Measurements from ENCODE around the gene AIMP1. TPM values are rescaled to one million over a fixed set of nuclear protein-coding genes. Genes with fewer than 3 reads are reported as not detected.
"Not testable (repeated sequence)": the region's sequence is repeated elsewhere in the genome, so short reads cannot be mapped to it uniquely, and the experiment has no call there.

AIMP1 gene
- total RNA-seq, 1 donor from 2014 or later, result 42.9 TPM

GRCh38 chr4:106305435-106306055 lies 10.8 kb upstream of the AIMP1 start:
- no peak for DNase-seq (ENCODE audit: low spot score)
- ATAC-seq, result no peak
- intact Hi-C loops (cut with DNase I), result no loop called here

GRCh38 chr4:106306561-106306960 lies 9.8 kb upstream of the AIMP1 start:
- intact Hi-C loops (cut with DNase I), result no loop called here
- ATAC-seq (no peak), DNase-seq (ENCODE audit: low spot score) (no peak)

- intact Hi-C loops (cut with DNase I), result no loop called here
- DNase-seq (ENCODE audit: low spot score) (no peak), ATAC-seq (no peak)
Measured at GRCh38 chr4:106312377-106312776, 4.0 kb upstream of the AIMP1 start.

- ATAC-seq (no peak), DNase-seq (ENCODE audit: low spot score) (no peak)
- intact Hi-C loops (cut with DNase I), result no loop called here
Measured at GRCh38 chr4:106312997-106313522, 3.3 kb upstream of the AIMP1 start.

GRCh38 chr4:106314960-106315359 lies 1.4 kb upstream of the AIMP1 start:
- no peak for ATAC-seq
- intact Hi-C loops (cut with DNase I), result no loop called here
- no peak for DNase-seq (ENCODE audit: low spot score)

- DNase-seq (ENCODE audit: low spot score) (no peak), ATAC-seq (peak; percentile 1)
- intact Hi-C loops (cut with DNase I), result no loop called here
Measured at GRCh38 chr4:106315476-106315967, 828 bp upstream of the AIMP1 start.

GRCh38 chr4:106316773-106317409 lies 541 bp downstream of the AIMP1 start:
- intact Hi-C loops (cut with DNase I), result no loop called here
- ATAC-seq, result no peak
- DNase-seq (ENCODE audit: low spot score), result no peak

- intact Hi-C loops (cut with DNase I), result no loop called here
- DNase-seq (ENCODE audit: low spot score), result no peak
- no peak for ATAC-seq
Measured at GRCh38 chr4:106317815-106318214, 1.5 kb downstream of the AIMP1 start.

- ATAC-seq (no peak), DNase-seq (ENCODE audit: low spot score) (no peak)
- intact Hi-C loops (cut with DNase I), result no loop called here
Measured at GRCh38 chr4:106318511-106318910, 2.2 kb downstream of the AIMP1 start.

- intact Hi-C loops (cut with DNase I), result no loop called here
- DNase-seq (ENCODE audit: low spot score) (no peak), ATAC-seq (no peak)
Measured at GRCh38 chr4:106320235-106320634, 3.9 kb downstream of the AIMP1 start.

- intact Hi-C loops (cut with DNase I); ATAC-seq; DNase-seq (ENCODE audit: low spot score): not testable (repeated sequence)
Measured at GRCh38 chr4:106321168-106321567, 4.8 kb downstream of the AIMP1 start.

- ATAC-seq; DNase-seq (ENCODE audit: low spot score); intact Hi-C loops (cut with DNase I): not testable (repeated sequence)
Measured at GRCh38 chr4:106321814-106322213, 5.5 kb downstream of the AIMP1 start.

- DNase-seq (ENCODE audit: low spot score), result no peak
Measured at GRCh38 chr4:106323119-106323518, 6.8 kb downstream of the AIMP1 start.

GRCh38 chr4:106325800-106326199 lies 9.4 kb downstream of the AIMP1 start:
- DNase-seq (ENCODE audit: low spot score) (no peak), ATAC-seq (no peak)
- intact Hi-C loops (cut with DNase I), result no loop called here

More at GRCh38 chr4:106323119-106323518, 6.8 kb downstream of the AIMP1 start:
- no peak for ATAC-seq
- intact Hi-C loops (cut with DNase I), result no loop called here

- DNase-seq (ENCODE audit: low spot score), result no peak
- no peak for ATAC-seq
- intact Hi-C loops (cut with DNase I), result no loop called here
Measured at GRCh38 chr4:106329041-106329618, 12.8 kb downstream of the AIMP1 start.

- DNase-seq (ENCODE audit: low spot score) (no peak), ATAC-seq (no peak)
- intact Hi-C loops (cut with DNase I), result no loop called here
Measured at GRCh38 chr4:106333186-106333585, 16.8 kb downstream of the AIMP1 start.

GRCh38 chr4:106334741-106335470 lies 18.6 kb downstream of the AIMP1 start:
- DNase-seq (ENCODE audit: low spot score) (no peak), ATAC-seq (no peak)
- intact Hi-C loops (cut with DNase I), result no loop called here

- intact Hi-C loops (cut with DNase I), result no loop called here
- no peak for ATAC-seq
- DNase-seq (ENCODE audit: low spot score), result no peak
Measured at GRCh38 chr4:106336618-106337017, 20.3 kb downstream of the AIMP1 start.

- intact Hi-C loops (cut with DNase I), result no loop called here
- no peak for DNase-seq (ENCODE audit: low spot score)
- no peak for ATAC-seq
Measured at GRCh38 chr4:106337916-106338315, 21.6 kb downstream of the AIMP1 start.
